HG03575 (cell line): Measurements from ENCODE around the gene PTCHD4.
"Not testable (repeated sequence)": the region's sequence is repeated elsewhere in the genome, so short reads cannot be mapped to it uniquely, and the experiment has no call there.

Experiments
- ATAC-seq: cut with Tn5 transposase; IDR thresholded peaks from one replicate; pipeline ENCODE4 v1.9.1; 2021; ENCODE audit not compliant: unreplicated experiment, insufficient number of reproducible peaks, low FRiP score; ENCODE audit errors: extremely low read depth

PTCHD4 gene

DNA sequence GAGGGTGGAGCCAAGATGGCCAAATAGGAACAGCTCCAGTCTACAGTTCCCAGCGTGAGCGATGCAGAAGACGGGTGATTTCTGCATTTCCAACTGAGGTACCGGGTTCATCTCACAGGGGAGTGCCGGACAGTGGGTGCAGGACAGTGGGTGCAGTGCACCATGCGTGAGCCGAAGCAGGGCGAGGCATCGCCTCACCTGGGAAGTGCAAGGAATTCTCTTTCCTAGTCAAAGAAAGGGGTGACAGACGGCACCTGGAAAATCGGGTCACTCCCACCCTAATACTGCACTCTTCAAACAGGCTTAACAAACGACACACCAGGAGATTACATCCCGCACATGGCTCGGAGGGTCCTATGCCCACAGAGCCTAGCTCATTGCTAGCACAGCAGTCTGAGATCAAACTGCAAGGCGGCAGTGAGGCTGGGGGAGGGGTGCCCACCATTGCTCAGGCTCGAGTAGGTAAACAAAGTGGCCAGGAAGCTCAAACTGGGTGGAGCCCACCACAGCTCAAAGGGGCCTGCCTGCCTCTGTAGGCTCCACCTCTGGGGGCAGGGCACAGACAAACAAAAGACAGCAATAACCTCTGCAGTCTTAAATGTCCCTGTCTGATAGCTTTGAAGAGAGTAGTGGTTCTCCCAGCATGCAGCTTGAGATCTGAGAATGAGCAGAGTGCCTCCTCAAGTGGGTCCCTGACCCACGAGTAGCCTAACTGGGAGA is 8.4 kb downstream of the PTCHD4 start:
- not testable (repeated sequence) for ATAC-seq

DNA sequence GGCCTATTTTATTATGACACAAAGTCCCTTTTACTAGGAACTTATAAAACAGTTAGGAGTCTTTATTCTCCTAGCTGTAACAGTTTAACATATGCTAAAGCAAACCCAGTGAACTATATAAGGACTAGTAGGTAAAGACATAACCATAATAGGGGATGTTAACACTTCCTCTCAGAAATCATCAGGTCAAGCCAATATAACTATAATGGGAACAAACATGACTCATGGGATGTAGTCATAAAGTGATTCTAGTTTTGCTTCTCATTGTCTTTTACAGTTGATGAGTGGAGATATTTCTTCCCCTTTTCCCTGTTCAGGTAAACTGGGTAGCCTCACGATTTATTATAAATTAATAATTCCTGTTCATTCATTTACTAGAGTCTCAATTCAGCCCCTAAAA is 9.7 kb downstream of the PTCHD4 start:
- peak; percentile 87 for ATAC-seq

DNA sequence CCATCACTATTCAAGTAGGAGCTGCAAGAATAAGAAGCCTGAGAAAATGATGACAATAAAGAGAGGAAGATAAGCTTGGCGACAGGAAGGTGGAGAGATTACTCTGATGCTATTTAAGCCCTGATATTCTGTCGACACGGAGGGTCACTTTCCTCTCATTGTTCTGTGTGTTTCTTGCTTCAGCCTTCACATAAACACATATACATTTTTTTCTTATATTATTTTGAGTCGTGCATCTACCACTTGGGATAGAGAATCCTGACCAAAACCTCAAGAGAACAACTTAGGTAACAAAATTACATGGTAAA is 10.5 kb downstream of the PTCHD4 start:
- no peak for ATAC-seq

DNA sequence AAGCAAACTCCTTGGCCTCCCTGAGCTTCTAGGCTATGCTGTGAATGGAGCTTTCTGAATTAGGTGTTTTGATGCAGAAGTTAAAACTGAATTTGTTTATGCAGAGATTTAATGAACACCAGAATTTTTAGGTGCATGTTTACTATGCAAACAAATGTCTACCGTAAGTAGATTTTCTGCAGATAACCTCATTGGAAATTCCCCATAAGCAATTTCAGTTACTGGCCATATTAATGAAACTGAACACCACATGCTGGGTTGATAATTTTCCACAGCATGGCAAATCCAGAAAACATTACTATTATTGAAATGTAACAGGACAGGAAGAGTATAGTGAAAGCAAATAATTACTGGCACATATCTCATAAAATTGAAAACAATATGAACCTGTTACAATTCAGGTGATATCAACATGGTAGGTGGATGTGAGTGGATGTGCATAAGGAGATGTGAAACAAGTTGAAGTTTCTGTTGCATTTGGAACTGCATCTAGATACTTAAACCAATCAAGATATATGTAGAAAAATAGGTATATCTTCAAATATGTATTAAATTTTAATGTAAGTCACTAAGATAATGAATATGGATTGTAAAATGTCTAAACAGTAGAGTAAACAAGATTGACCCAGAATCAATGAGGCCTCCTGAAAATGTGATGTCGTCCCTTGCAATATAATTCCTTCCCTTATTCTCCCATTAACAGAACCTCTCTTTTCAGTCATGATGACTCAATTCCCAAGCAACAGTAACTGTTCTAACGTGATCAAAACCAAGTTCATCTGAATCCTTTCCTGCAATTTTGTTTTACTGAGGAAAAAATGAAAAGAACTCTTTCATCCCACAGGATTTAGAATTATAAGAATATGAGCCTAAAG is 11.0 kb downstream of the PTCHD4 start:
- ATAC-seq: no peak

DNA sequence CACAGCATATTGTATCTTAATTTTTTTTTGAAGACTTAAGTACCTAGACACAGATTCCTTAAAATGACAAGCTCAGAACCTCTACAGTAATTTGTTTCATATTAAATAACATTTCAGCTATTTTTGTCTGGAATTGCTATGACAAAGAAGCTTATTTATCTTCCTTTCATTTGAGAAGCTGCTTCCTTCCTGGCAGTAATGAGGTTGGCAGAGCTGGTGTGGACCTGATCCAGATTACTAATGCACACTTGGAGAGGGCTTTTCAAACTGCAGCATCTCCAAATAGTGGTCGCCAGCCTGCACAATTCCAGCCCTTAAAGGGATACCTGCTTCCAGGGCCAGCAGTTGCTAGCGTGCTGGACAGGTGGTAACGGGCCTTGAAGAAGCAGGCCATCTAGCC is 12.1 kb downstream of the PTCHD4 start:
- no peak for ATAC-seq

DNA sequence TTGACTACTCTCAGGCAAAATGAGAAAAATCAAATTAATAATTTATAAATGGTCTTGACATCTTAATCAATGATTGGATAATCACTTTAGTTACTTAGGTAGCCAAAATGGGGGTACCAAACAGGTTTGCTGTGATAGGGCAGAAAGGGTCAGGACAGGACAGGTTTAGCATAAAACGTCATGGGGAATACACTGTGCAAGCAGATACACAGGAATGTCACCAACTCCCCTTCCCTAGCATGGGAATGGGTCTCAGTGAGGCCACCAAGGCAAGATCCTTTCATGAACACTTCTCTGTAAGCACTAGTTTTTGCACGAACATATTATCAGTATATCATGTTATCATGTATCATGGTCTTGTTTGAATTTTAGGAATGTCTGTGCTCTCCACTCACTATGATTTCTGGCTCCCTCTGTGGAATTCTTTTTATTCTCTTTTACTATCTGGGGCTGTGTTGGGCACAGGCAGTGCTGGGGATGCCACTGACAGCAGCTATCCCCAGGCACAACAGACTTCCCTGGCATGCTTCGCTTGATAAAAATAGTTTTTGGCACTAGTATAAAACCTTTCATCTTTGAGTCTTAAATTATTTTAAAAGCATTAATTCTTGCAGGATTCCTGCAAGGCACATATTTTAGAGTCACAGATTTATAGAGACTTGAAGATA is 18.3 kb downstream of the PTCHD4 start:
- no peak for ATAC-seq

DNA sequence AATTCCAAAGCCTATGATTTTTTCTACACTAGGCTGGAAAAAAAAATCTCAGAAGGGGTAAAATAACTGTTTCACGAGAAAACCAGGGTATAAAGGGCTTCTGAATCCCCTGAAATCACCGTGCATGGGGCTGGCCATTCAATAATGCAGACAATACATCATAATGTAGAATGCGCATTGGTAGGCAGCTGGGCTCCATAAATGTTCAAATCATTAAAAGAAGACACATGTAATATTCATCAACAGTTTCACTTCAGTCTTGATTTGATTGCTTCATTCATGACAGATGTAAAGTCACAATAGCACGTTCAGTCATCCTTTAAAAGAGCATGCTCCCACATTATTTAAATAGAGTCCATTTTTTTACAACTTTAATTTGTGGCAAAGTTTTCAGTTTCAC is 20.5 kb downstream of the PTCHD4 start:
- no peak for ATAC-seq

DNA sequence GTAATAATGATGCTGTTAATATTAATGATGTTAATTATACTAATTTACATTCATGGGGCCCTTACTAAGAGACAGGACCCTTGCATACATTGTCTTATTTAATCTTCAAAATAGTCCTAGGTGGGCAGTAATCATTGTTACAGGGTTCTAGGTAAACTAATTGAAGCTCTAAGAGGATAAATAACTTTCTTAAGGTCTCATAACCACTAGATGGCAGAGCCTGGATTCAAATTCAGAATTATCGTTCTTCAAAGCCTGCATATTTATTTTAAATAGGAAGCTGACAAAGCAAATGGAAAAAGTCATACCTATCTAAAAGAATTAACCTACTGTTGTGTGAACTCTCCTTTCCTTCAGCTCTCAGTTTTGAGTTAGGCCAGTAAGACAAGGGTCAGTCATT is 23.5 kb downstream of the PTCHD4 start:
- ATAC-seq: no peak

DNA sequence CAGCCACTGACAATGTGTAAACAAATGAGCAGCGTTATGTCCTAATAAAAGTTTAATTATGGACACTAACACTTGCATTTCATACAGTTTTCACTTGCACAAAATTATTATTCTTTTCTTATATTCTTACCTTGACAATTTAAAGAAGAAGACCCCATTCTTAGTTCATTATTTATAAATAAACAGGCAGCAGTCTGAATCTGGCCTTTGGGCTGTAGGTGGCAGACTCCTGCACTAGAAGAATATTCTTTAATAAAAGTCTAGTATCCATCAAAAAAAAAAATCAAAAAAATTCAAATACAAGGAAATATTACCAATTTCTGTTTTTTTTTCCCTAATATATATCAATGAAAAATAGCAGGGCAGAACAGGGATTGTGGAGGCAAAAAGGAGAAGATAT is 24.8 kb downstream of the PTCHD4 start:
- no peak for ATAC-seq

DNA sequence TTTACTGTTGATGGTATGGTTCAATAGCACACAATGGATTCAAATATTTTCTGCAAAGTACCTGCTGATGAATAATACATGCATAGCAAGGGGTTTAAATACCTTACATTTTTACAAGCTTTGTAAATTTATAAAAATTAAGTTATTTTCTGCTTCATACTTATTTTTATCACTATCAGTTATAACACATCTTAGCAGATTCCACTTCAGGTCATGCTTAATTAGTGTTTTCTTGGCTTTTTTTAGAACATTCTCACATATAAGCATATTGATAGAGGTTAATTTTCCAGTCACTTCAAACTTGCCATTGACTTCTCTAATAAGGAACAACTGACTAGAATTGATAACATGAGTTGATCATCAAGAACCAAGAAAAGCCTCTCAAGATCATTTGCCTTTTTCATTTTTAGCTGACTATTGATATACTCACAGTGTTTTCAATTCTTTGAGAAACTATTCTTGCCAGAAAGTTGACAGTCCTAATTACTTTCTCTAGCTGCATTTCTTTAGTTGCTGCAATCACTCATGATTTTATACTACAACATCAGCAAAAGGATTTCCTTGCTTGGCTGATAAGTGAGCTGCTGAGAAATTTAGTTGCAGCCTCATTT is 25.8 kb downstream of the PTCHD4 start:
- ATAC-seq: no peak

DNA sequence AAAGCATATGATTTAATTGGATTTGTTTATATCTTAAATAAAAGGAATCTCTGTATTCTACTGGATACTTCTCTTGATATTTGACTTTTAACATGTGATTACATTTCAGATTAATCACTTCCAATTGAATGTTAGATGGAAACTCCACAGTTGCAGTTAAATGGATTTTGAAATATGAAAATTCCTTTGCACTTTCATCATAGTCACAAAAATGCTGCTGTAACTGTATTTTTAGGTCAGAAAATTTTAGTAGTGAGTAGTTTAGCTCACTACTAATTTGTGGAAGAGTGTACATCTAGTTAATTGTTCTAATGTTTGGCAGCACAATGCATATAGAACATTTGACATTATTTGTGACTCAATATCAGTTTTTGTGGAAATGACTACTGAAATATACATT is 26.8 kb downstream of the PTCHD4 start:
- no peak for ATAC-seq

DNA sequence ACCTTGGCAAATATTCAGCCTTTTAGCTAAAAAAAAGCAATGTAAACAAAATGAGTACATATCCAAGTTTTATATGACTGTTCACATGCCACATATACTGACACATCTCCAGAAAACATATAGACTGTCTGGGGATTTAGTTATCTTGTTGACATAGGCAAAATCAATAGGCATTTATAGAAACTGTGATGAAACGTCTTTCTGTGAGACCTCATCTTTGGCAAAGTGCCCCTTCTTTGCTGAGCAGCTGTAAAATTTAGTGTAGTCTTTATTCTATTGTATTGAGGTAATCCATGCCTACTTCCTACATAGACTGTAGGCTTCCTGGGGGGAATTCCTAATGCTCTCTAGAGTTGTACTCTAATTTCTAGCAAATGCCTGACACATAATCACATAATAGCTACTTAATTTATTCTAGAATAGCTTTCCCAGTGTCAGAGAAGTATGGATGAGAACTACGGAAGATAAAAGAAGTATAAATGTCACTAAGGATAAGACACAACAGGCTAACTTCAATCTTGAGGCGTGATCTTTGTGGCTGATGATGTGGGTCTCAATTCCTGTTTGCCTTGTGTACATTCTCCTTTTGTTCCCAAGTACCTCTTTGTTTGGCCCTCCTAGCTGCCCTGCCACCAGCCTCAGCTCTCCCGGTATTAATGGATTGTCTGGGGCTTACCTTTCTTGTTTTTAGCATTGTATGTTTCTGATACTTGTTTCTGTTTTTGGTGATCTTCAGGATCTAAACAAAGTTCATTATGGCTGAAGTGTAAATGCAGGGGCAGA is 30.6 kb downstream of the PTCHD4 start:
- no peak for ATAC-seq

DNA sequence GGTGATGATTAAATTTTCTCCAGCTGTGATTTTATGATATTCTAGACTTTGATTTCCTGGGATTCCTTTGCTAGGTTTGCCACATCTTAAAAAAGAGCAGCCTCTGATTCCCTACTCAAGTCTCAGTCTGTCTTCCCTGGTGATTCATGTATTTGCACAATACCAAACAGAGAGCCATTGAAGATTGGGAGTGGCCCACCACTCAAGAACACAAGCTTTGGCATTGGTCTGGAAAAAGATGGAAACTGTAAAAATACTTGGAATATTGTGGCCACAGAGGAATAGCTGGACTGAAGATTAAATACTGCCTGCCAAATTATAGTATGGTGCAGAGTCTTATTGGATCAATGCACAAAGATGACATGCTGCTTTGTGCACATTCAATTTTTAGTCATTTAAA is 32.9 kb downstream of the PTCHD4 start:
- no peak for ATAC-seq

DNA sequence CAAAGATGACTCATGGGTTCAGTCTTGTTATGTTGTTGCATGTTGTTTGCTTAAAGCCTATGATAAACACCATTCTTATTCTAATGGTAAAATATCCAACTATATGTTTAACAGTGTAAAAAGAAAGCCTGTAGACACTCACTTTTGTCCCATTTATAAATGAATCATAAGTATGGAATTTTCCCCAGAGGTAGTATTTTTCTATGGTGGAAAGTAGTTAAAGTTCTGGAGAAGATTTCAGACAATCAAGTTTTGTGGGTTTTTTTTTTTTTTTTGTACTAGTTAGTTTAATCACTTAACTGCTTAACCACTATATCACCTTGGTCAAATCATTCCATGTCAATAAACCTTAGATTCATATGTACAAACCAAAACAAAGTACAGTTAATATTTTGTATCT is 35.8 kb downstream of the PTCHD4 start:
- ATAC-seq: no peak

DNA sequence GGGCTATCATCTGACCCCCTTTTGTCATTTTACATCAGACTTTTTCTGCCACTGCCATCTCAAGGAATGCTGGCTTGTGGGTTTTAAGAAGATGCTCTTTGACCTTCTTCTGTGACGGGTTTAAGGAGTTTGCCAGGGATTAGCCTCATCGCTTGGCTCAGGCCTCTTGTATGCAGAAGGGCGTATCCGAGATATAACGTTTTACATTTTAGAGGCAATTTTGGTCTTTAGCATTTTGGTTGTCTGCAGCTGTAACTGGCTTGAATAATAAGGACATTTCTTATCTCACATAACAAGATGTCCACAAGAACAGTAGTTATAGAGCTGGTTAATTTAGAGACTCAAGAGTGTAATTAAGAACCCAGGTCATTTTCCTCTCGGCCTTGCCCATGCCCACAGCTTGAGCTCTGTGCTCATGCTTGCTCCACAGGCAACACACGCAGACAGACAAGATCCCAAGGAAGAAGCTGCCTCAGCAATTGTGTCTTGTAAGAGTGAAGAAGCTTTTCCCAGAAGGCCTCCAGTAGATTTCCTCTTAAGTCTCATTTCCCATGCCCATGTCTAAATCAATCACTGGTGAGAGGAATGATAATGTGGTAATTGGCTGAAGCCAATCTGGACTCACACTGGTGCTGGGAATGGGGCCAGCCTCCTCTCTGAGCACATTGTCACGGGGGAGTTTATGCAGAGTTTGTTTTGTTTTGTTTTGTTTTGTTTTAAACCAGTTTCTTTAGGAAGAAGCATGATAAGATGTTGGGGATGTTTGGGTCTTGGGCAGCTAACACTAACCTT is 36.8 kb downstream of the PTCHD4 start:
- no peak for ATAC-seq

DNA sequence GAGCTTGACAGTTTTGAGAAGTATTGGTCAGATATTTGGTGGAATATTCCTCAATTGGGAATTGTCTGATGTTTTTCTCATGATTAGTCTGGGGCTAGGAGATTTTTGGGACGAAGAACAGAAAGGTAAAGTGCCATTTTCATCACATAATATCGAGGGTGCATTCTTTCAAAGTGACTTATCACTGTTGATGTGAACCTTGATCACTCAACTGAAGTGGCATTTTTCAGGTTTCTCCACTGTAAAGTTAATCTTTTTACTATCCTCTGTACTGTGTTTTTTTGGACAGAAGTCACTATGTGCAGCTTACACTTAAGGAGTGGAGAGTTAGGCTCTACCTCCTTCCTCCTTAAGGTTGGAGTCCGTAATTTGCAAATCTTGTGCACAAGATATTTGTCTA is 39.2 kb downstream of the PTCHD4 start:
- no peak for ATAC-seq

DNA sequence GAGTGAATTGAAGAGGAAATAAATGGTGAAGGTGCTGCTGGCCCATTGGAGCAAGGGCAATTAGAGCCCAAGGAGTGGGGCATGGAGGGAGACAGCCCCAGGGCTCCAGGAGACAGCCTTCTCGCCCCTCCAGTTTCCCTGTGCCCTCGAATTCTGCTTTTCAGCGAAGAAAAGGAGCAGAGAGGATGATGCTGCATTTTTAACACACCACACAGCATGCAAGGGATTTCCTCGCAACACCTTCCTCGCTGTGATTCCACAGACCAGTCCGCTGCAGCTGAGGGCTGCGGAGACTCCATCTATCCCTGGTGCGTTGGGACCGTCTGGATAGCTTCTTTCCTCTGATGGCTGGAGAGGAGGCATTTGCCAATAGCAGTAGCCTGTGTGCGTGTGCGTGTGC is 41.7 kb downstream of the PTCHD4 start:
- no peak for ATAC-seq
